Panc1 (cell line): Measurements from ENCODE around the gene FRY. TPM values are rescaled to one million over a fixed set of nuclear protein-coding genes. Genes with fewer than 3 reads are reported as not detected.

Experiments
- ATAC-seq: fragments of 200-7000 bp; cut with Tn5 transposase; 2 replicates; pipeline ENCODE4 v1.9.1; 2020; ENCODE audit warnings: mild to moderate bottlenecking, moderate library complexity
- BruUV-seq: library from RNA; stranded (reverse); fragments of 400-500 nt; replicated peaks from 2 replicates; lab custom pipeline; 2021; lab: Mats Ljungman, UMichigan
- CTCF ChIA-PET: fragments of 300-600 bp; sonication (Branson Sonifier 250); formaldehyde crosslinking; loops from one replicate; lab custom pipeline; 2022; ENCODE audit warnings: antibody characterized with exemption; lab: Charles Lee
- POLR2A ChIA-PET: fragments of 300-600 bp; sonication (Branson Sonifier 250); formaldehyde crosslinking; loops from one replicate; lab custom pipeline; 2022; ENCODE audit warnings: antibody characterized with exemption; lab: Charles Lee
- DNase-seq: peaks from one replicate; pipeline ENCODE4 v3.0.0-alpha.2; 2010; ENCODE audit warnings: low read depth, low spot score
- H3K27ac ChIP-seq: 2 replicates; pipeline ENCODE4 v1.5.1; 2011; ENCODE audit warnings: mild to moderate bottlenecking, low read length, inconsistent platforms
- H3K27me3 ChIP-seq: fragments of 200-500 bp; sonication (Bioruptor generic); 2 replicates; pipeline ENCODE4 v1.6.0; 2014; ENCODE audit warnings: low read length, inconsistent platforms; ENCODE audit not compliant: control insufficient read depth, insufficient read depth
- H3K36me3 ChIP-seq: fragments of 200-500 bp; sonication (Bioruptor generic); 2 replicates; pipeline ENCODE4 v1.5.1; 2014; ENCODE audit warnings: inconsistent platforms, mild to moderate bottlenecking, low read length, moderate library complexity; ENCODE audit not compliant: control insufficient read depth, insufficient read depth
- H3K4me1 ChIP-seq: 2 replicates; pipeline ENCODE4 v1.5.1; 2011; ENCODE audit warnings: inconsistent platforms, mild to moderate bottlenecking, low read length, moderate library complexity; ENCODE audit not compliant: control insufficient read depth, insufficient read depth
- H3K4me3 ChIP-seq, 2 experiments: 2 replicates each; pipeline ENCODE4 v1.5.1; 2011 to 2012; ENCODE audit warnings: low read depth in 2 of 2, low read length in 2 of 2, mild to moderate bottlenecking in 2 of 2, inconsistent platforms in 1 of 2, moderate library complexity in 1 of 2
- H3K9me3 ChIP-seq: fragments of 200-500 bp; sonication (Bioruptor generic); 2 replicates; pipeline ENCODE4 v1.5.1; 2014; ENCODE audit warnings: low read depth, mild to moderate bottlenecking, inconsistent platforms, low read length, moderate library complexity; ENCODE audit not compliant: control insufficient read depth, insufficient read depth
- CTCF ChIP-seq: fragments of 450-650 bp; IDR thresholded peaks from 2 replicates; pipeline ENCODE4 v1.5.1; 2017; ENCODE audit warnings: mild to moderate bottlenecking
- POLR2AphosphoS5 ChIP-seq: IDR thresholded peaks from 2 replicates; pipeline ENCODE4 v1.6.1; 2012; ENCODE audit warnings: mild to moderate bottlenecking, low read depth, low read length, moderate library complexity
- REST ChIP-seq, 2 experiments: IDR thresholded peaks; 2 replicates each; pipeline ENCODE4 v1.6.1; 2011 to 2012; ENCODE audit warnings: low read depth in 2 of 2, control low read depth in 1 of 2, low read length in 1 of 2, mild to moderate bottlenecking in 1 of 2, moderate library complexity in 1 of 2; ENCODE audit not compliant: insufficient read depth in 1 of 2
- SIN3A ChIP-seq: IDR thresholded peaks from 2 replicates; pipeline ENCODE4 v1.6.1; 2012; ENCODE audit warnings: low read depth, mild to moderate bottlenecking, low read length, moderate library complexity, borderline replicate concordance; ENCODE audit not compliant: insufficient read depth
- TCF7L2 ChIP-seq: IDR thresholded peaks from 2 replicates; pipeline ENCODE4 v1.6.1; 2011; ENCODE audit warnings: mild to moderate bottlenecking, low read depth, low read length, inconsistent platforms
- in situ Hi-C: cut with HindIII; loops from 2 replicates; pipeline ENCODE4 v1.10.0; 2016; ENCODE audit warnings: low sequenced_read_pairs, low pct_unique_long_range_greater_than_20kb
- intact Hi-C: fragments of 100-400 bp; cut with micrococcal nuclease; formaldehyde crosslinking; loops from one replicate; pipeline ENCODE4 v1.10.0; 2022; ENCODE audit not compliant: unreplicated experiment
- total RNA-seq: library from RNA; stranded (reverse); gene quantifications from one replicate; pipeline ENCODE4 v1.2.1, GENCODE V29; 2021; ENCODE audit not compliant: unreplicated experiment

FRY gene
- total RNA-seq, 1 experiment from 2014 or later = 0.18 TPM

GRCh38 chr13:32252812-32253438, 221.4 kb downstream of the FRY start:
- DNase-seq (no peak), ATAC-seq (no peak)
- Histone ChIP-seq H3K9me3 (no peaks in the 10 kb centered on the region), H3K27ac (no peak overlapping the region), H3K4me3 (no peak overlapping the region), H3K4me1 (no peaks in the 10 kb centered on the region; the same call in 1 of the 2 replicates), H3K27me3 (no peaks in the 10 kb centered on the region), H3K36me3 (no peaks in the 10 kb centered on the region)
- in situ Hi-C loops = no loop called here
- no TSS peak for BruUV-seq
- no peak for TF ChIP-seq SIN3A
- TF ChIP-seq TCF7L2 = no peak
- TF ChIP-seq REST (IDR thresholded peaks at IDR 0.05; ENCODE audit: insufficient read depth in 1 of 2, low read depth in 2 of 2, low read length in 1 of 2) = no peak
- no peak for TF ChIP-seq CTCF
- intact Hi-C loops = no loop called here
- POLR2A ChIA-PET = no interaction called here
- CTCF ChIA-PET = no interaction called here

- Histone ChIP-seq H3K27ac (no peak overlapping the region), H3K27me3 (no peaks in the 10 kb centered on the region), H3K36me3 (no peaks in the 10 kb centered on the region), H3K4me3 (no peak overlapping the region), H3K4me1 (no peaks in the 10 kb centered on the region; the same call in 1 of the 2 replicates), H3K9me3 (no peaks in the 10 kb centered on the region)
- DNase-seq = no peak
- TF ChIP-seq POLR2AphosphoS5 (no peak), CTCF (no peak), SIN3A (no peak), TCF7L2 (no peak), REST (IDR thresholded peaks at IDR 0.05; ENCODE audit: insufficient read depth in 1 of 2, low read depth in 2 of 2, low read length in 1 of 2) (no peak)
- POLR2A ChIA-PET = no interaction called here
- in situ Hi-C loops = no loop called here
- no peak for ATAC-seq
- CTCF ChIA-PET = no interaction called here
- intact Hi-C loops = no loop called here
- no TSS peak for BruUV-seq
Observed at GRCh38 chr13:32253911-32254399, 222.4 kb downstream of the FRY start.
